ENCODE data around the gene DTNBP1.

DNA sequence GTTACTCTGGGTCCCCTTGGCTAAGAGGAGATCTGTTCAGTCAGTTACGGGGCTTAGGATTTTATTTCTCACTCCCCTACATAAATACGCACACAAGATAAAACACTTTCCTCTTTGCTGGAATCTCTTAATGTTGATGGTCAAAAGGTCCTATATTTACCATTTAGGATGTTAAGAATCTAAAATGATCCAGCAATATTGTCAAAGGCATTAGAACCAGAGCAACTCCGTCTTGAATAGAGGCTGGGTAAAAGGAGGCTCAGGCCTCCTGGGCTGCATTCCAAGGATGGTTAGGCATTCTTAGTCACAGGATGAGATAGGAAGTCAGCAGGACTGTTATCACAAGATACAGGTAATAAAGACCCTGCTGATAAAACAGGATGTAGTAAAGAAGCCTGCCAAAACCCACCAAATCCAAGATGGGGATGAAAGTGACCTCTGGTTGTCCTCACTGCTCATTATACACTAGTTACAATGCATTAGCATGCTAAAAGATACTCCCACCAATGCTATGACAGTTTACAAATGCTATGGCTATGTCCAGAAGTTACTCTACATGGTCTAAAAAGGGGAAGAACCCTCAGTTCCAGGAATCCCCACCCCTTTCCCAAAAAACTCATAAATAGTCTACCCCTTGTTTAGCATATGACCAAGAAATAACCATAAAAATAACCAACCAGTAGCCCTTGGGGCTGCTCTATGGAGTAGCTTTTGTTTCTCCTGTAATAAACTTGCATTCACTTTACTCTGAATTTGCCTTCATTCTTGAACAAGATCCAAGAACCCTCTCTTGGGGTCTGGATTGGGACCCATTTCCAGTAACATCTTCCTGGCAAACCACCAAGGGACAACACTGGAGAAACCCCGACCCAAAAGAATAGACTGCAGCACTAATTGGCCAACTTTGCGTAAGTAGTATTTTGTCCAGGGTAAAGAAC is 107.5 kb downstream of the DTNBP1 start:
- TF ChIP-seq, protein P1, sequence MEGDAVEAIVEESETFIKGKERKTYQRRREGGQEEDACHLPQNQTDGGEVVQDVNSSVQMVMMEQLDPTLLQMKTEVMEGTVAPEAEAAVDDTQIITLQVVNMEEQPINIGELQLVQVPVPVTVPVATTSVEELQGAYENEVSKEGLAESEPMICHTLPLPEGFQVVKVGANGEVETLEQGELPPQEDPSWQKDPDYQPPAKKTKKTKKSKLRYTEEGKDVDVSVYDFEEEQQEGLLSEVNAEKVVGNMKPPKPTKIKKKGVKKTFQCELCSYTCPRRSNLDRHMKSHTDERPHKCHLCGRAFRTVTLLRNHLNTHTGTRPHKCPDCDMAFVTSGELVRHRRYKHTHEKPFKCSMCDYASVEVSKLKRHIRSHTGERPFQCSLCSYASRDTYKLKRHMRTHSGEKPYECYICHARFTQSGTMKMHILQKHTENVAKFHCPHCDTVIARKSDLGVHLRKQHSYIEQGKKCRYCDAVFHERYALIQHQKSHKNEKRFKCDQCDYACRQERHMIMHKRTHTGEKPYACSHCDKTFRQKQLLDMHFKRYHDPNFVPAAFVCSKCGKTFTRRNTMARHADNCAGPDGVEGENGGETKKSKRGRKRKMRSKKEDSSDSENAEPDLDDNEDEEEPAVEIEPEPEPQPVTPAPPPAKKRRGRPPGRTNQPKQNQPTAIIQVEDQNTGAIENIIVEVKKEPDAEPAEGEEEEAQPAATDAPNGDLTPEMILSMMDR (conservative IDR thresholded peaks at IDR 0.05 in 1 of 2, IDR thresholded peaks at IDR 0.05 in 1 of 2; ENCODE audit: low read depth in 1 of 2, low read length in 2 of 2) = no peak
- TF ChIP-seq EZH2 (IDR thresholded peaks at IDR 0.05; ENCODE audit: low read length, missing control alignments) = no peak
